ENCODE data around the gene NOXO1.

The NOXO1 gene

GRCh38 chr16:1983544-1984346 is 2.5 kb upstream of the NOXO1 start, which contains the start of gene GFER:
TSS of gene GFER (plus strand) at chr16:1984193. CDS start at chr16:1984219, 26 bp downstream.
- DNase-seq (ENCODE audit: extremely low read depth, low read depth), result peak; percentile 59
- H3K4me3 ChIP-seq (replicated peaks; ENCODE audit: low read depth, low read length), result peak within 1 kb of the TSS; percentile 70
- TF ChIP-seq, protein P1, sequence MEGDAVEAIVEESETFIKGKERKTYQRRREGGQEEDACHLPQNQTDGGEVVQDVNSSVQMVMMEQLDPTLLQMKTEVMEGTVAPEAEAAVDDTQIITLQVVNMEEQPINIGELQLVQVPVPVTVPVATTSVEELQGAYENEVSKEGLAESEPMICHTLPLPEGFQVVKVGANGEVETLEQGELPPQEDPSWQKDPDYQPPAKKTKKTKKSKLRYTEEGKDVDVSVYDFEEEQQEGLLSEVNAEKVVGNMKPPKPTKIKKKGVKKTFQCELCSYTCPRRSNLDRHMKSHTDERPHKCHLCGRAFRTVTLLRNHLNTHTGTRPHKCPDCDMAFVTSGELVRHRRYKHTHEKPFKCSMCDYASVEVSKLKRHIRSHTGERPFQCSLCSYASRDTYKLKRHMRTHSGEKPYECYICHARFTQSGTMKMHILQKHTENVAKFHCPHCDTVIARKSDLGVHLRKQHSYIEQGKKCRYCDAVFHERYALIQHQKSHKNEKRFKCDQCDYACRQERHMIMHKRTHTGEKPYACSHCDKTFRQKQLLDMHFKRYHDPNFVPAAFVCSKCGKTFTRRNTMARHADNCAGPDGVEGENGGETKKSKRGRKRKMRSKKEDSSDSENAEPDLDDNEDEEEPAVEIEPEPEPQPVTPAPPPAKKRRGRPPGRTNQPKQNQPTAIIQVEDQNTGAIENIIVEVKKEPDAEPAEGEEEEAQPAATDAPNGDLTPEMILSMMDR (IDR thresholded peaks at IDR 0.05; ENCODE audit: low read depth, low read length, missing control alignments), result no peak

DNA sequence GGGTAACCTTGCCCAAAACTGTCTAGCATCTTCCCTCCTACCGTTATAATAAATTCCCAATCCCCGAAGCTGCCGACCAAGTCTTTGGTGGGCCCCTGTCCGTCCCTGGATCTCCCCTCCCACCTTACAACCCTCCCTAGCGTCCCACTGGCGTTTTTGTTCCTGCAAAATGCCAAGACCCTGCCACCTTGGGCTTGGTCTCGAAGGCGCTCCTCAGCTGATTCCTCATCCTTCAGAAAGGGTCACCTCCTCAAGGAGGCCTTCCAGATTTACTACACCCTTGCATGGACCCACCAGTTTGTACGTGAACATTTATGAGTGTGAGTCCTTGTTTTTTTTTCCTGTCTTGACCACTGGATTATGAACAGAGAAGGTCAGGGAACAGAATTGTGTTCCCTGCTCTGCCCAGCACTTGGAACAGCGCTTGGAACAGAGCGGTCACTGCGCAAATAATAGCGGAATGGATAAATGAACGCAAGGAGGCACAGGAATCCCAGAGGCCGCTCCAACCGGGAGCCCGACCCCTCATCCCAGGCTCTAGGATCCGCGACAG is 1.8 kb upstream of the NOXO1 start:
- TF ChIP-seq, protein P1 (IDR thresholded peaks at IDR 0.05; ENCODE audit: low read depth, low read length, missing control alignments), result no peak
- peak overlapping the region; percentile 70 for H3K4me3 ChIP-seq (replicated peaks; ENCODE audit: low read depth, low read length)
- no peak for DNase-seq (ENCODE audit: extremely low read depth, low read depth)

DNA sequence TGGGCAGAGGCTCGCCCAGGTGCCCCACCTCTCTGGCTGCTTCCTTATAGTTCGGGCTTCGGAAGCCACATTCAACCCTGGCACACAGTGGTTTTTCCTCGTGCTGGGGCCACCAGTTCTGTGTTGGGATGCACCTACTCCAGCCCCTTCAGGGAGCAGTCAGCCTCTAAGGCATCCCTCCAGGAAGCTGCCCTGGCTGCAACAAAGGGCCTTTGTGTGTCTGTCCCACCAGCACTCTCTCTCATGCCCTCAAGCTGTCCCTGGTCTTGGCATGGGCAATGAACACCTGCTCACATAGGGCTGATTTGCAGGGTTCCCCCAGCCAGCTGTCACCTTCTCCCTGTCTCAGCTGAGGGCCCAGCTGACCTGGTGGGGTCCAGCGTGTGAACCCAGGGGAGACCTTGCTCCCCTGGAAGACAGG is 754 bp upstream of the NOXO1 start:
- TF ChIP-seq, protein P1 (IDR thresholded peaks at IDR 0.05; ENCODE audit: low read depth, low read length, missing control alignments), result no peak
- H3K4me3 ChIP-seq (replicated peaks; ENCODE audit: low read depth, low read length), result no peak overlapping the region
- no peak for DNase-seq (ENCODE audit: extremely low read depth, low read depth)

GRCh38 chr16:1980770-1981087 is 540 bp downstream of the NOXO1 start:
- TF ChIP-seq, protein P1 (IDR thresholded peaks at IDR 0.05; ENCODE audit: low read depth, low read length, missing control alignments), result no peak
- H3K4me3 ChIP-seq (replicated peaks; ENCODE audit: low read depth, low read length), result no peak overlapping the region
- DNase-seq (ENCODE audit: extremely low read depth, low read depth), result no peak

- no peak for DNase-seq (ENCODE audit: extremely low read depth, low read depth)
- no peak overlapping the region for H3K4me3 ChIP-seq (replicated peaks; ENCODE audit: low read depth, low read length)
- TF ChIP-seq, protein P1 (IDR thresholded peaks at IDR 0.05; ENCODE audit: low read depth, low read length, missing control alignments), result no peak
Observed at GRCh38 chr16:1980030-1980769, 1.1 kb downstream of the NOXO1 start.

- TF ChIP-seq, protein P1 (IDR thresholded peaks at IDR 0.05; ENCODE audit: low read depth, low read length, missing control alignments), result no peak
- no peak for DNase-seq (ENCODE audit: extremely low read depth, low read depth)
- H3K4me3 ChIP-seq (replicated peaks; ENCODE audit: low read depth, low read length), result no peak overlapping the region
Observed at GRCh38 chr16:1979271-1980029, 1.8 kb downstream of the NOXO1 start.
